Breast epithelium (tissue), 4 donors: ENCODE measurements around the gene MT1X. TPM values are rescaled to one million over a fixed set of nuclear protein-coding genes. Genes with fewer than 3 reads are reported as not detected.
"Not testable (repeated sequence)": the region's sequence is repeated elsewhere in the genome, so short reads cannot be mapped to it uniquely, and the experiment has no call there.

ENCODE experiments used
- DNase-seq, 2 donors: peaks; one replicate each; pipeline ENCODE4 v3.0.0-alpha.2; 2019; ENCODE audit warnings: low spot score in 2 of 2
- H3K27ac ChIP-seq, 2 donors: fragments of 200-600 bp; sonication (generic) in 1 of 2; one replicate each; pipeline ENCODE4 v1.5.1; 2016 to 2019; ENCODE audit warnings: mild to moderate bottlenecking in 1 of 2
- H3K27me3 ChIP-seq, 2 donors: fragments of 200-600 bp; sonication (generic) in 1 of 2; one replicate each; pipeline versions ENCODE4 v1.5.1 to v1.6.0; 2017 to 2019; ENCODE audit warnings: control low read depth in 1 of 2, mild to moderate bottlenecking in 1 of 2
- H3K36me3 ChIP-seq: fragments of 200-600 bp; one replicate; pipeline ENCODE4 v1.5.1; 2019
- H3K4me1 ChIP-seq, 2 donors: fragments of 200-600 bp; sonication (generic); one replicate each; pipeline ENCODE4 v1.5.1; 2016 to 2019; ENCODE audit warnings: control low read depth in 1 of 2
- H3K4me3 ChIP-seq, 3 donors: fragments of 200-600 bp; sonication (generic); 1 replicate in 2 of 3; 2 replicates in 1 of 3; pipeline ENCODE4 v1.5.1; 2016 to 2019; ENCODE audit warnings: mild to moderate bottlenecking in 3 of 3, moderate library complexity in 2 of 3
- H3K9me3 ChIP-seq, 2 donors: fragments of 200-600 bp; sonication (generic) in 1 of 2; one replicate each; pipeline ENCODE4 v1.5.1; 2016 to 2019; ENCODE audit warnings: control low read depth in 1 of 2
- POLR2A ChIP-seq: fragments of 450-650 bp; IDR thresholded peaks from one replicate; pipeline ENCODE4 v1.6.1; 2016; ENCODE audit warnings: antibody characterized with exemption, mild to moderate bottlenecking, moderate library complexity
- POLR2AphosphoS5 ChIP-seq, 3 donors: sonication (generic); formaldehyde crosslinking; IDR thresholded peaks; one replicate each; pipeline ENCODE4 v1.6.1; 2017; ENCODE audit warnings: antibody characterized with exemption in 3 of 3
- intact Hi-C: fragments of 100-400 bp; cut with DNase I; formaldehyde crosslinking; loops from one replicate; pipeline ENCODE4 v1.15.1; 2023; ENCODE audit warnings: low total_unique reads
- total RNA-seq, 3 donors: library from RNA; depleted of rRNA; stranded (reverse); fragments of >200 nt; gene quantifications; one replicate each; pipeline ENCODE4 v1.1.0, GENCODE V29; 2016
- TF ChIP-seq, protein P1 (sequence below), 3 donors: fragments of 450-650 bp; IDR thresholded peaks; one replicate each; pipeline ENCODE4 v1.5.1; 2016 to 2017; ENCODE audit warnings: antibody characterized with exemption in 3 of 3, mild to moderate bottlenecking in 3 of 3, moderate library complexity in 3 of 3

MT1X gene
- total RNA-seq, 3 donors from 2014 or later, result 2,679 to 5,417 (median 3,885) TPM

- Histone ChIP-seq H3K4me3 (no peak overlapping the region), H3K9me3 (no peaks in the 10 kb centered on the region), H3K27me3 (no peaks in the 10 kb centered on the region), H3K4me1 (no peaks in the 10 kb centered on the region), H3K36me3 (no peaks in the 10 kb centered on the region), H3K27ac (no peak overlapping the region)
- TF ChIP-seq POLR2A (no peak), POLR2AphosphoS5 (IDR thresholded peaks at IDR 0.05) (no peak)
- TF ChIP-seq, protein P1, sequence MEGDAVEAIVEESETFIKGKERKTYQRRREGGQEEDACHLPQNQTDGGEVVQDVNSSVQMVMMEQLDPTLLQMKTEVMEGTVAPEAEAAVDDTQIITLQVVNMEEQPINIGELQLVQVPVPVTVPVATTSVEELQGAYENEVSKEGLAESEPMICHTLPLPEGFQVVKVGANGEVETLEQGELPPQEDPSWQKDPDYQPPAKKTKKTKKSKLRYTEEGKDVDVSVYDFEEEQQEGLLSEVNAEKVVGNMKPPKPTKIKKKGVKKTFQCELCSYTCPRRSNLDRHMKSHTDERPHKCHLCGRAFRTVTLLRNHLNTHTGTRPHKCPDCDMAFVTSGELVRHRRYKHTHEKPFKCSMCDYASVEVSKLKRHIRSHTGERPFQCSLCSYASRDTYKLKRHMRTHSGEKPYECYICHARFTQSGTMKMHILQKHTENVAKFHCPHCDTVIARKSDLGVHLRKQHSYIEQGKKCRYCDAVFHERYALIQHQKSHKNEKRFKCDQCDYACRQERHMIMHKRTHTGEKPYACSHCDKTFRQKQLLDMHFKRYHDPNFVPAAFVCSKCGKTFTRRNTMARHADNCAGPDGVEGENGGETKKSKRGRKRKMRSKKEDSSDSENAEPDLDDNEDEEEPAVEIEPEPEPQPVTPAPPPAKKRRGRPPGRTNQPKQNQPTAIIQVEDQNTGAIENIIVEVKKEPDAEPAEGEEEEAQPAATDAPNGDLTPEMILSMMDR (IDR thresholded peaks at IDR 0.05), result no peak
- DNase-seq, result no peak
- intact Hi-C loops, result no loop called here
Observed at GRCh38 chr16:56716761-56717160, 34.5 kb downstream of the MT1X start.

DNA sequence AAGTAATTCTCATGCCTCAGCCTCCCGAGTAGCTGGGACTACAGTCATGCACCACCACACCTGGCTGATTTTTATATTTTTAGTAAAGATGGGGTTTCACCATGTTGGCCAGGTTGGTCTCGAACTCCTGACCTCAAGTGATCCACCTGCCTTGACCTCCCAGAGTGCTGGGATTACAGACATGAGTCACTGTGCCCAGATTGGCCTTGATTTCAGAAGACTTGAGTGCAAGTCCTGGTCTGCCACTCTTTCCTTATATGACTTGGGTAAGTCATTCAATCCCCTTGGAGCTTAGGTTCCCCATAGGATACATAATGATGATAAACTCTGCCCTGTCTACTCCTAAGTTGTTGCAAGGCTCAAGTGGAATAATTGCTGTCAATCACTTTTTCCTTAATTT, 35.3 kb downstream of the MT1X start:
- H3K4me3 ChIP-seq, intact Hi-C loops, H3K27ac ChIP-seq, H3K9me3 ChIP-seq, H3K4me1 ChIP-seq, DNase-seq, H3K36me3 ChIP-seq, H3K27me3 ChIP-seq: not testable (repeated sequence)

DNA sequence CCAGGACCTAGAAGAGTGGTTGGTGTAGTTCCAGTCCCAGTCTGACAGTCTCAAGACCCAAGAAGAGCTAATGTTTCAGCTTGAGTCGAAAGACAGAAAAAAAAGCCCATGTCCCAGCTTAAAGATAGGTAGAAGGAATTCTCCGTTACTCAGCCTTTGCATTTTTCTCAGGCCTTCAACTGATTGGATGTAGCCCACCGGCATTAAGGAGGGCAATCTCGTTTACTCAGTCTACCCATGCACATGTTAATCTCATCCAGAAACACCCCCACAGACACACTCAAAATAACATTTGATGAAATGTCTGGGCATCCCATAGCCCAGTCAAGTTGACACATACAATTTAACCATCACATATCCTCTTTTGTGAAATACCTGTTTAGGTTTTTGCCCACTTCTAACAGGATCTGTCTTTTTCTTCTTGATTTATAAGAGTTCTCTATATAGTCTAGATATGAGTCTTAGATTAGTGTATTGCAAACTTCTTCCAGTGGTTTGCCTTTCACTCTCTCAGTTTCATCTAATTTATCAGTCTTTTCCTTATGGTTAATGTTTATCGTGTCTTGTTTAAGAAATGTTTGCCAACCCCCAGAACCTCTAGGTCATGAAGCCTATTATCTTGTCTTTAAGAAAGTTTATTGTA, 40.1 kb downstream of the MT1X start:
- intact Hi-C loops, result no loop called here
- TF ChIP-seq POLR2A, result no peak
- TF ChIP-seq, protein P1 (IDR thresholded peaks at IDR 0.05), result no peak
- TF ChIP-seq POLR2AphosphoS5 (IDR thresholded peaks at IDR 0.05), result no peak

DNA sequence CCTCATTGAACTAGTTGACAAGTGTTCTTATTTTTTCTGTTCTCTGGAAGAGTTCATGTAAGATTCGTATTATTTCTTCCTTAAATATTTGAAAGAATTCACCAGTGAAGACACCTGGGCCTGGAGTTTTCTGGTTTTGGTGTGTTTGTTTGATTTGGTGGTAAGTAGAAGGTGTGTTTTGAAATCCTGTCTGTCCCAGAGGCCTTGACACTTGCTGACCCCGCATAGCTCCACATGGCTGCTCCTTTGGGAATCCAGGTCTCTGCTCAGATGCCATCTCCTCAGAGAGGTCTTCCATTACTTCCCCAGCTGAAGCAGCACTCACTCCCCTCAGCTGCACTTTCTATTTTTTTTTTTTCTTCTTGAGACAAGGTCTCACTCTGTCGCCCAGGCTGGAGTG, 41.9 kb downstream of the MT1X start:
- no peak for DNase-seq
- peaks cover 0 to 8% of the 10 kb centered on the region in 2 donors for H3K4me1 ChIP-seq
- H3K27ac ChIP-seq, result no peak overlapping the region
- intact Hi-C loops, result no loop called here
- no peaks in the 10 kb centered on the region for H3K36me3 ChIP-seq
- H3K27me3 ChIP-seq, result no peaks in the 10 kb centered on the region
- no peak for TF ChIP-seq POLR2A
- no peak for TF ChIP-seq POLR2AphosphoS5 (IDR thresholded peaks at IDR 0.05)
- TF ChIP-seq, protein P1 (IDR thresholded peaks at IDR 0.05), result no peak
- no peaks in the 10 kb centered on the region for H3K9me3 ChIP-seq
- H3K4me3 ChIP-seq, result no peak overlapping the region

More for the DNA sequence above, 40.1 kb downstream of the MT1X start:
- Histone ChIP-seq H3K36me3 (no peaks in the 10 kb centered on the region), H3K9me3 (no peaks in the 10 kb centered on the region), H3K27me3 (no peaks in the 10 kb centered on the region), H3K27ac (no peak overlapping the region), H3K4me1 (no peaks in the 10 kb centered on the region), H3K4me3 (no peak overlapping the region)
- DNase-seq, result no peak

DNA sequence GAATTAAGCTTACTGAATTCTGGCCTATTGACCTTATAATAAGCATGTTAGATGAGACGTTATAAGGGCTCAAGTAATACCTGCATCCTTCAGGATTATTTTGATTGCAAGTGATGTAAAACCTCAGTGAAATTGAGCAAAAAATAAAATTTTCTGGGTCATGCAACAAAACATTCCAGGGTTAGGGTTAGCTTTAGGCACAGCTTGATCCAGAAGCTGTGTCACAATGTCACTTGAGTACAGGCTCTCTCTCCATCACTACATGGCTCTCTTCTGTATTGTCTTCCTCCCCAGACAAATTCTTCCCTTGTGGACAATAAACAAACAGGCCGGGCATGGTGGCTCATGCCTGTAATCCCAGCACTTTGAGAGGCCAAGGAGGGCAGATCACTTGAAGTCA, 44.0 kb downstream of the MT1X start:
- Histone ChIP-seq H3K27ac (no peak overlapping the region), H3K36me3 (no peaks in the 10 kb centered on the region), H3K4me3 (no peak overlapping the region), H3K9me3 (no peaks in the 10 kb centered on the region), H3K4me1 (peaks cover 0 to 14% of the 10 kb centered on the region in 2 donors), H3K27me3 (no peaks in the 10 kb centered on the region)
- no peak for DNase-seq
- TF ChIP-seq, protein P1 (IDR thresholded peaks at IDR 0.05), result no peak
- TF ChIP-seq POLR2AphosphoS5 (IDR thresholded peaks at IDR 0.05), result no peak
- TF ChIP-seq POLR2A, result no peak
- intact Hi-C loops, result no loop called here
